Prostate gland (tissue), 2 donors: ENCODE measurements around the gene MMS22L. TPM values are rescaled to one million over a fixed set of nuclear protein-coding genes. Genes with fewer than 3 reads are reported as not detected.

Experiments used
- DNase-seq: peaks from one replicate; pipeline ENCODE4 v3.0.0-alpha.2; 2019; ENCODE audit warnings: low spot score
- H3K27ac ChIP-seq, 2 donors: fragments of 200-600 bp; sonication (generic); 2 replicates each; pipeline ENCODE4 v1.5.1; 2017 to 2019
- H3K27me3 ChIP-seq: fragments of 200-600 bp; sonication (generic); replicated peaks from 2 replicates; pipeline ENCODE4 v1.5.1; 2019; ENCODE audit not compliant: insufficient read depth
- H3K36me3 ChIP-seq, 2 donors: fragments of 200-600 bp; sonication (generic); 1 replicate in 1 of 2; 2 replicates in 1 of 2; pipeline versions ENCODE4 v1.5.1 to v1.8.1; 2017 to 2019
- H3K4me1 ChIP-seq: fragments of 200-600 bp; sonication (generic); replicated peaks from 2 replicates; pipeline ENCODE4 v1.5.1; 2019
- H3K4me3 ChIP-seq, 2 donors: fragments of 200-600 bp; sonication (generic); 2 replicates each; pipeline ENCODE4 v1.5.1; 2017 to 2019
- H3K9me3 ChIP-seq: fragments of 200-600 bp; sonication (generic); 2 replicates; pipeline ENCODE4 v1.5.1; 2017
- CTCF ChIP-seq, 4 experiments: fragments of 200-600 bp in 2 of 4; fragments of 450-650 bp in 2 of 4; sonication (generic) in 2 of 4; IDR thresholded peaks; 1 replicate in 3 of 4; 2 replicates in 1 of 4; pipeline ENCODE4 v1.5.1; 2016 to 2019; ENCODE audit warnings: antibody characterized with exemption in 4 of 4, mild to moderate bottlenecking in 2 of 4, moderate library complexity in 2 of 4
- POLR2A ChIP-seq: fragments of 450-650 bp; IDR thresholded peaks from one replicate; pipeline ENCODE4 v1.6.1; 2016; ENCODE audit warnings: antibody characterized with exemption, mild to moderate bottlenecking
- POLR2AphosphoS5 ChIP-seq: sonication (generic); formaldehyde crosslinking; IDR thresholded peaks from one replicate; pipeline ENCODE4 v1.6.1; 2017; ENCODE audit warnings: antibody characterized with exemption
- WGBS: methylation state at CpG from one replicate; pipeline ENCODE4 v1.1.5; 2018; 5-methylcytosine and 5-hydroxymethylcytosine counted together
- intact Hi-C: fragments of 100-400 bp; cut with DNase I; formaldehyde crosslinking; loops from one replicate; pipeline ENCODE4 v1.14.2; 2022
- total RNA-seq, 2 donors: library from RNA; depleted of rRNA; stranded (reverse); fragments of >200 nt; gene quantifications; one replicate each; pipeline ENCODE4 v1.1.0, GENCODE V29; 2016

MMS22L gene
- total RNA-seq, 2 donors from 2014 or later = 6.4 to 21.6 TPM

GRCh38 chr6:97195117-97195516 lies 87.9 kb downstream of the MMS22L start:
- no peaks in the 10 kb centered on the region for H3K9me3 ChIP-seq
- H3K27me3 ChIP-seq = no peaks in the 10 kb centered on the region
- no peak overlapping the region for H3K27ac ChIP-seq
- no peaks in the 10 kb centered on the region for H3K4me1 ChIP-seq
- intact Hi-C loops = no loop called here
- no peaks in the 10 kb centered on the region for H3K36me3 ChIP-seq
- WGBS = 24% methylated on average over 1 of the region's 1 CpG
- TF ChIP-seq POLR2AphosphoS5 = no peak
- no peak for TF ChIP-seq CTCF (IDR thresholded peaks at IDR 0.05)
- no peak for TF ChIP-seq POLR2A
- no peak overlapping the region for H3K4me3 ChIP-seq
- peak; percentile 8 for DNase-seq

GRCh38 chr6:97189767-97190166 lies 93.2 kb downstream of the MMS22L start:
- Histone ChIP-seq H3K4me3 (no peak overlapping the region), H3K27me3 (no peaks in the 10 kb centered on the region), H3K27ac (no peak overlapping the region), H3K9me3 (no peaks in the 10 kb centered on the region), H3K36me3 (no peaks in the 10 kb centered on the region), H3K4me1 (no peaks in the 10 kb centered on the region)
- WGBS = 89% methylated on average over 1 of the region's 1 CpG
- intact Hi-C loops = loop anchor here (5.0 kb wide), 1 partner anchor 203 kb away; no protein-coding TSS in a partner anchor
- no peak for DNase-seq
- TF ChIP-seq CTCF (IDR thresholded peaks at IDR 0.05) = no peak
- TF ChIP-seq POLR2A = no peak
- no peak for TF ChIP-seq POLR2AphosphoS5

DNA sequence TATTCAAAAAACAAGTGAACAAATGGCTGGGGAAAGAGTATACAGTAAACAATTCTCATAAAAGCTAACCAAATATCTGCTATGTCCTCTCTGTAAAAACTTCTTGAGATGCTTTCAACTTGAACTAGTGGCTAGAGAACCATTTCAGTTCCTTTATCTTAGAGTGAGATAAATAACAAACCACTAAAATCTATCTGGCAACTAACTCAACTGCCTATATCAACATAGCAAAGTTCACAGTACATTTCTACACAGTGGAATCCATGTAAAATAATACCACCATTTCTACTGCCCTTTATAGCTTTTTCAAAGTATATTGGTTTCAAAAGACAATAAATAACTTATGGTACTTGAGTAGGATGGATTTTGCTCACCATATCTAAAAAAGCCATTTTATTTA lies 95.1 kb downstream of the MMS22L start:
- no peaks in the 10 kb centered on the region for H3K9me3 ChIP-seq
- no peak for DNase-seq
- intact Hi-C loops = no loop called here
- H3K36me3 ChIP-seq = no peaks in the 10 kb centered on the region
- no peak overlapping the region for H3K27ac ChIP-seq
- no peak overlapping the region for H3K4me3 ChIP-seq
- no peaks in the 10 kb centered on the region for H3K4me1 ChIP-seq
- no peaks in the 10 kb centered on the region for H3K27me3 ChIP-seq
- TF ChIP-seq POLR2A (no peak), CTCF (IDR thresholded peaks at IDR 0.05) (no peak), POLR2AphosphoS5 (no peak)

DNA sequence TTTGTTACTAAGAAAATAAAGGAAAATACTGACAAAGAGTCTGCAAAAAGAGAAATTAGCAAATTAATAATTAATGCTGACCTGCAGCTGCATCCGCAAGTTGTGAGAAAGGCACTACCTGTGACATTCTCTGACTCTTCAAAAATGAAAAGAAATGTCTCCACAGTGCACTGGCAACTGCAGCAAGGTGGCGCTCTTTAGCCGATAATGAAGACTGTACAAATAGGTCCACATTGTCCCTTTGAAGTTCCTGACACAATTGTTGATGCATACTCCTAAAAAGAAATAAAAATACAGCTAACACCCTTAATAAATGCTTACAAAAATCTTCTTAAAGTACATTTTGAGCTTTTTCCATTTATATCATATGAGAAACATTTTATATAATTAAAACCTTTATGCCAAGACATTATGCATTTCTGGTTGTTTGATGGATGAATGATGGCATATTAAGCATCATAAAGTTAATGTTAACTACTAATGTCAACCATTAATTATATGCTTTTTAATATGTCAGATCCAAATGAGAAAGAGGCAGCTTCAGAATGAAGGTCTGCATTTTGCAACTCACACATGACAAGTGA lies 96.5 kb downstream of the MMS22L start:
- TF ChIP-seq CTCF (IDR thresholded peaks at IDR 0.05) (peak; percentile 52 to 74 (median 68)), POLR2AphosphoS5 (no peak)
- DNase-seq = peak; percentile 48
- H3K9me3 ChIP-seq = no peaks in the 10 kb centered on the region
- intact Hi-C loops = no loop called here
- 25% methylated on average over 3 of the region's 3 CpGs for WGBS
- no peak overlapping the region for H3K27ac ChIP-seq
- no peaks in the 10 kb centered on the region for H3K4me1 ChIP-seq
- H3K4me3 ChIP-seq = no peak overlapping the region
- no peaks in the 10 kb centered on the region for H3K27me3 ChIP-seq
- H3K36me3 ChIP-seq = no peaks in the 10 kb centered on the region

DNA sequence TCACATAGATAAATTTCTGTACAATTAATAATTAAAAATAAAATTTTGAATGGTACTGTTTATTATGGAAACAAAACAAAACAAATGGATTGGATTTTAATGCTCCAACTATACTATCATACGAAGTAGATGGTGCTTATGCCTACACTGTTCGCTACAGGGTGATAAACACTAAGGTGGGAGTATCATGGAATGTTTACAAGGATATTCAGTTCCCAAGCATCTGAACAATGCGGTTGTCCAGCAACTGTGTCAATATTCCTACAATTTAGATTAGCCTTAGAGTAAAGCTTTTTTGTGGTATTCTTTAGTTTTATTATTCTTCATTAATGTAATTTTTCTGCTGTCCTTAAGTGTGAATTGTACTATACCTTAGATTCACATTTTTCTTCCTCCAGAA lies 105.1 kb downstream of the MMS22L start:
- DNase-seq = no peak
- no peak for TF ChIP-seq POLR2A
- TF ChIP-seq POLR2AphosphoS5 = no peak
- no peak for TF ChIP-seq CTCF (IDR thresholded peaks at IDR 0.05)
- intact Hi-C loops = no loop called here
- no peaks in the 10 kb centered on the region for H3K9me3 ChIP-seq
- H3K4me3 ChIP-seq = no peak overlapping the region
- H3K27ac ChIP-seq = no peak overlapping the region
- 81% methylated on average over 3 of the region's 3 CpGs for WGBS
- no peaks in the 10 kb centered on the region for H3K27me3 ChIP-seq
- no peaks in the 10 kb centered on the region for H3K4me1 ChIP-seq
- H3K36me3 ChIP-seq = no peaks in the 10 kb centered on the region
